RWPE2 (cell line): ENCODE measurements around the gene TSR2.
A peak's percentile ranks its signal among the peaks of the same experiment; 100 is the strongest.

Source experiments
- ATAC-seq: fragments of 200-7000 bp; cut with Tn5 transposase; 3 replicates; pipeline ENCODE4 v1.9.1; 2021; ENCODE audit warnings: low read depth
- DNase-seq: peaks from one replicate; pipeline ENCODE4 v3.0.0-alpha.2; 2020; ENCODE audit warnings: low spot score
- H3K27ac ChIP-seq: fragments of 450-650 bp; 2 replicates; pipeline ENCODE4 v1.5.1; 2017; ENCODE audit warnings: mild to moderate bottlenecking; ENCODE audit not compliant: poor library complexity, severe bottlenecking
- H3K27me3 ChIP-seq: fragments of 250-450 bp; sonication (Bioruptor Pico); 2 replicates; pipeline ENCODE4 v1.5.1; 2021; ENCODE audit warnings: mild to moderate bottlenecking, moderate library complexity; ENCODE audit not compliant: insufficient read depth, poor library complexity, severe bottlenecking
- H3K36me3 ChIP-seq: fragments of 250-450 bp; sonication (Bioruptor Pico); 2 replicates; pipeline ENCODE4 v1.5.1; 2020; ENCODE audit warnings: low read depth, mild to moderate bottlenecking, moderate library complexity
- H3K4me1 ChIP-seq: fragments of 250-450 bp; sonication (Bioruptor Pico); 2 replicates; pipeline ENCODE4 v1.5.1; 2021; ENCODE audit warnings: mild to moderate bottlenecking, moderate library complexity; ENCODE audit not compliant: insufficient read depth, poor library complexity, severe bottlenecking
- H3K4me3 ChIP-seq: fragments of 250-450 bp; sonication (Bioruptor Pico); 2 replicates; pipeline ENCODE4 v1.5.1; 2021; ENCODE audit warnings: mild to moderate bottlenecking, moderate library complexity; ENCODE audit not compliant: severe bottlenecking
- H3K9me3 ChIP-seq: fragments of 250-450 bp; sonication (Bioruptor Pico); 2 replicates; pipeline ENCODE4 v1.5.1; 2021; ENCODE audit warnings: mild to moderate bottlenecking, moderate library complexity; ENCODE audit not compliant: severe bottlenecking
- CTCF ChIP-seq: fragments of 450-650 bp; IDR thresholded peaks from one replicate; pipeline ENCODE4 v1.5.1; 2017; ENCODE audit warnings: mild to moderate bottlenecking, moderate library complexity; ENCODE audit not compliant: poor library complexity, severe bottlenecking

Gene TSR2

GRCh38 chrX:54444752-54445151 is 4.5 kb downstream of the TSR2 start:
- Histone ChIP-seq H3K36me3 (peaks cover 8% of the 10 kb centered on the region; the same call in 1 of the 2 replicates), H3K27ac (no peak overlapping the region), H3K9me3 (no peaks in the 10 kb centered on the region), H3K27me3 (no peaks in the 10 kb centered on the region), H3K4me1 (no peaks in the 10 kb centered on the region), H3K4me3 (no peak overlapping the region)
- ATAC-seq (no peak), DNase-seq (no peak)
- TF ChIP-seq CTCF, result no peak

GRCh38 chrX:54446084-54446483 is 5.9 kb downstream of the TSR2 start:
- no peak for ATAC-seq
- no peak overlapping the region for H3K4me3 ChIP-seq
- DNase-seq, result no peak
- no peak overlapping the region for H3K27ac ChIP-seq
- no peak for TF ChIP-seq CTCF
- no peaks in the 10 kb centered on the region for H3K27me3 ChIP-seq
- H3K36me3 ChIP-seq, result peaks cover 8% of the 10 kb centered on the region; the same call in 1 of the 2 replicates
- H3K9me3 ChIP-seq, result no peaks in the 10 kb centered on the region
- no peaks in the 10 kb centered on the region for H3K4me1 ChIP-seq

- TF ChIP-seq CTCF, result no peak
- H3K9me3 ChIP-seq, result no peaks in the 10 kb centered on the region
- ATAC-seq, result peak; percentile 44; the same call in 2 of the 3 replicates
These were observed 7.3 kb downstream of the TSR2 start for GRCh38 chrX:54447461-54447860.

GRCh38 chrX:54449929-54450328 is 9.7 kb downstream of the TSR2 start:
- ATAC-seq, result no peak
- no peak overlapping the region for H3K27ac ChIP-seq
- H3K4me3 ChIP-seq, result no peak overlapping the region
- H3K9me3 ChIP-seq, result no peaks in the 10 kb centered on the region
- no peaks in the 10 kb centered on the region for H3K27me3 ChIP-seq
- DNase-seq, result no peak
- no peaks in the 10 kb centered on the region for H3K4me1 ChIP-seq
- TF ChIP-seq CTCF, result no peak
- no peaks in the 10 kb centered on the region for H3K36me3 ChIP-seq

More at GRCh38 chrX:54447461-54447860, 7.3 kb downstream of the TSR2 start:
- no peak for DNase-seq
- Histone ChIP-seq H3K27me3 (no peaks in the 10 kb centered on the region), H3K4me1 (no peaks in the 10 kb centered on the region), H3K27ac (no peak overlapping the region), H3K4me3 (no peak overlapping the region), H3K36me3 (peaks cover 8% of the 10 kb centered on the region; the same call in 1 of the 2 replicates)

GRCh38 chrX:54452920-54453319 is 12.7 kb downstream of the TSR2 start:
- Histone ChIP-seq H3K4me3 (no peak overlapping the region), H3K27me3 (no peaks in the 10 kb centered on the region), H3K27ac (no peak overlapping the region), H3K9me3 (no peaks in the 10 kb centered on the region), H3K4me1 (no peaks in the 10 kb centered on the region), H3K36me3 (no peaks in the 10 kb centered on the region)
- DNase-seq, result no peak
- no peak for TF ChIP-seq CTCF
- ATAC-seq, result no peak
